K562 (cell line): Measurements from ENCODE around the gene DKC1. TPM values are rescaled to one million over a fixed set of nuclear protein-coding genes. Genes with fewer than 3 reads are reported as not detected.

Experiments used
- ATAC-seq: fragments of 200-7000 bp; cut with Tn5 transposase; 3 replicates; pipeline ENCODE4 v1.9.1; 2020; ENCODE audit warnings: moderate library complexity
- BruUV-seq: library from RNA; stranded (reverse); fragments of 400-500 nt; replicated peaks from 2 replicates; lab custom pipeline; 2021; lab: Mats Ljungman, UMichigan
- CTCF ChIA-PET: fragments of 300-600 bp; formaldehyde crosslinking; extraction: SDS; loops from one replicate; lab custom pipeline; 2021; ENCODE audit warnings: low intra/inter-chr PET ratio; lab: Yijun Ruan, JAX
- POLR2A ChIA-PET: fragments of 300-600, 350-650 bp; sonication (Branson Sonifier 250); formaldehyde crosslinking; extraction: SDS; loops from one replicate; lab custom pipeline; 2021; ENCODE audit warnings: antibody characterized with exemption, inconsistent platforms; lab: Yijun Ruan, JAX
- DNase-seq, 4 experiments: peaks; one replicate each; pipeline versions ENCODE4 v3.0.0 to v3.0.0-alpha.2; 2011 to 2018; ENCODE audit warnings: low spot score in 3 of 4, mixed read lengths in 3 of 4; ENCODE audit errors: extremely low read depth in 1 of 4
- FAIRE-seq: peaks from 2 replicates; lab custom pipeline; 2011; peaks lifted over from hg19 to GRCh38; lab: Jason Lieb, UNC
- H2AFZ ChIP-seq: 2 replicates; pipeline ENCODE4 v1.6.0; 2011; ENCODE audit warnings: low read depth, low read length, control low read depth, inconsistent platforms
- H3K27ac ChIP-seq: fragments of 200-600 bp; 3 replicates; pipeline ENCODE4 v1.8.0; 2011; ENCODE audit warnings: low read depth, mild to moderate bottlenecking, control low read depth, inconsistent platforms, low read length, moderate library complexity, mixed read lengths; ENCODE audit errors: extremely low read depth
- H3K27me3 ChIP-seq, 2 experiments: fragments of 300-600 bp in 1 of 2; 2 replicates in 1 of 2; 3 replicates in 1 of 2; pipeline versions ENCODE4 v1.6.0 to v1.8.0; 2011; ENCODE audit warnings: inconsistent platforms in 2 of 2, low read length in 2 of 2, mild to moderate bottlenecking in 1 of 2, mixed read lengths in 1 of 2, moderate library complexity in 1 of 2; ENCODE audit not compliant: control insufficient read depth in 2 of 2, insufficient read depth in 2 of 2
- H3K36me3 ChIP-seq: fragments of 300-600 bp; 3 replicates; pipeline ENCODE4 v1.8.0; 2011; ENCODE audit warnings: mild to moderate bottlenecking, low read length, inconsistent platforms; ENCODE audit not compliant: control insufficient read depth, insufficient read depth
- H3K4me1 ChIP-seq, 2 experiments: fragments of 200-600 bp in 1 of 2; replicated peaks in 1 of 2; 2 replicates in 1 of 2; 3 replicates in 1 of 2; pipeline versions ENCODE4 v1.5.1 to v1.8.0; 2011; ENCODE audit warnings: inconsistent platforms in 2 of 2, low read length in 2 of 2, mild to moderate bottlenecking in 1 of 2, mixed read lengths in 1 of 2, moderate library complexity in 1 of 2; ENCODE audit not compliant: control insufficient read depth in 2 of 2, insufficient read depth in 2 of 2
- H3K4me2 ChIP-seq: 2 replicates; pipeline ENCODE4 v1.6.1; 2011; ENCODE audit warnings: low read length, control low read depth, inconsistent platforms, mixed read lengths; ENCODE audit not compliant: insufficient read depth
- H3K4me3 ChIP-seq: fragments of 200-600 bp; sonication (generic), shearing (Covaris generic); 2 replicates; pipeline ENCODE4 v1.5.1; 2016; ENCODE audit warnings: control low read depth, inconsistent platforms
- H3K79me2 ChIP-seq: fragments of 200-600 bp; 3 replicates; pipeline ENCODE4 v1.8.0; 2011; ENCODE audit warnings: low read length, inconsistent platforms; ENCODE audit not compliant: control insufficient read depth, insufficient read depth
- H3K9ac ChIP-seq, 2 experiments: 2 replicates each; pipeline versions ENCODE4 v1.6.0 to v1.6.1; 2011; ENCODE audit warnings: low read depth in 2 of 2, low read length in 2 of 2, control low read depth in 1 of 2, inconsistent platforms in 1 of 2, mild to moderate bottlenecking in 1 of 2, mixed read lengths in 1 of 2; ENCODE audit not compliant: insufficient read depth in 1 of 2
- H3K9me1 ChIP-seq: one replicate; pipeline ENCODE4 v1.6.0; 2011; ENCODE audit warnings: inconsistent platforms, mild to moderate bottlenecking, low read length, moderate library complexity; ENCODE audit not compliant: control insufficient read depth, insufficient read depth
- H3K9me3 ChIP-seq: replicated peaks from 2 replicates; pipeline ENCODE4 v1.5.1; 2011; ENCODE audit warnings: low read depth, low read length, inconsistent platforms; ENCODE audit not compliant: control insufficient read depth, insufficient read depth
- H4K20me1 ChIP-seq: replicated peaks from 2 replicates; pipeline ENCODE4 v1.6.1; 2011; ENCODE audit warnings: low read length, inconsistent platforms, mixed read lengths; ENCODE audit not compliant: control insufficient read depth, insufficient read depth
- BHLHE40 ChIP-seq: IDR thresholded peaks from 2 replicates; pipeline ENCODE4 v1.6.1; 2011; ENCODE audit warnings: low read length, improper control_type of control experiment
- HMBOX1 ChIP-seq: sonication (generic); IDR thresholded peaks from 2 replicates; pipeline ENCODE4 v1.6.1; 2016
- NFATC3 ChIP-seq: fragments of 450-650 bp; IDR thresholded peaks from 2 replicates; pipeline ENCODE4 v1.6.1; 2017; ENCODE audit warnings: mild to moderate bottlenecking
- NUFIP1 ChIP-seq: fragments of 450-650 bp; IDR thresholded peaks from 2 replicates; pipeline ENCODE4 v1.6.1; 2018; ENCODE audit not compliant: partially characterized antibody
- POLR2A ChIP-seq: fragments of 450-650 bp; conservative IDR thresholded peaks from 2 replicates; pipeline ENCODE4 v1.6.1; 2016
- POLR2AphosphoS5 ChIP-seq: IDR thresholded peaks from 2 replicates; pipeline ENCODE4 v1.6.1; 2011; ENCODE audit warnings: mild to moderate bottlenecking, low read depth, low read length, moderate library complexity; ENCODE audit not compliant: control insufficient read depth, insufficient read depth
- POLR2G ChIP-seq: fragments of 200-400 bp; formaldehyde crosslinking; IDR thresholded peaks from 2 replicates; pipeline ENCODE4 v1.6.1; 2017; ENCODE audit warnings: low read depth, mild to moderate bottlenecking, antibody characterized with exemption, low read length, moderate library complexity
- SMARCE1 ChIP-seq: fragments of 450-650 bp; IDR thresholded peaks from 2 replicates; pipeline ENCODE4 v1.7.1; 2016; ENCODE audit warnings: mild to moderate bottlenecking
- SRF ChIP-seq, 2 experiments: fragments of 250-450, 450-650 bp in 1 of 2; sonication (Bioruptor Pico) in 1 of 2; sonication (generic) in 1 of 2; formaldehyde crosslinking; IDR thresholded peaks; 2 replicates each; pipeline versions ENCODE4 v1.5.0 to v1.5.1; 2020 to 2022; ENCODE audit warnings: mild to moderate bottlenecking in 1 of 2, missing genetic modification reagents in 1 of 2
- USF2 ChIP-seq: sonication (generic); formaldehyde crosslinking; IDR thresholded peaks from 2 replicates; pipeline ENCODE4 v1.5.0; 2020; ENCODE audit warnings: missing genetic modification reagents
- ZBTB26 ChIP-seq: fragments of 450-650 bp; formaldehyde crosslinking; IDR thresholded peaks from 2 replicates; pipeline ENCODE4 v1.4.0; 2022; ENCODE audit warnings: missing genetic modification characterization
- ZNF449 ChIP-seq: fragments of 250-450 bp; sonication (Bioruptor Pico); IDR thresholded peaks from 2 replicates; pipeline ENCODE4 v1.8.0; 2022; ENCODE audit warnings: moderate library complexity, mild to moderate bottlenecking, inconsistent platforms
- ZNF507 ChIP-seq: conservative IDR thresholded peaks from 2 replicates; pipeline ENCODE4 v1.6.1; 2017; ENCODE audit warnings: missing genetic modification characterization, missing compliant biosample characterization
- WGBS: fragments of 100-300 bp; shearing (Covaris generic); methylation state at CpG from one replicate; pipeline ENCODE4 v1.1.6; 2016; ENCODE audit warnings: low coverage, mixed read lengths; ENCODE audit not compliant: insufficient coverage; ENCODE audit errors: missing lambda C conversion rate; 5-methylcytosine and 5-hydroxymethylcytosine counted together
- in situ Hi-C: fragments of 300-500 bp; cut with MboI; formaldehyde crosslinking; loops from 4 replicates; pipeline ENCODE4 v1.15.0; 2018; ENCODE audit warnings: inconsistent platforms, mixed read lengths
- intact Hi-C: fragments of 100-400 bp; cut with micrococcal nuclease; formaldehyde crosslinking; loops from 2 replicates; pipeline ENCODE4 v1.14.2; 2022
- polyA plus RNA-seq, 8 experiments: library from polyadenylated mRNA; depleted of rRNA in 4 of 8; stranded (reverse) in 5 of 8; unstranded in 3 of 8; fragments of >200 nt; fragmentation: Nextera tagmentation in 2 of 8; fragmentation: Illumina TruSeq in 1 of 8; extraction: Ambion mirVana in 2 of 8; extraction: Trizol in 1 of 8; gene quantifications; 2 replicates each; pipeline versions ENCODE4 v1.2.1 to v1.2.3, GENCODE V29; 2011 to 2014; ENCODE audit warnings: inconsistent platforms in 1 of 8, missing spikeins in 1 of 8
- total RNA-seq, 7 experiments: library from RNA; depleted of rRNA in 6 of 7; stranded (reverse); fragments of >200 nt in 6 of 7; fragmentation: Illumina TruSeq in 2 of 7; extraction: Trizol in 2 of 7; gene quantifications; 2 replicates each; pipeline versions ENCODE4 v1.2.1 to v1.2.3, GENCODE V29; 2011 to 2021; ENCODE audit warnings: low replicate concordance in 1 of 7

The DKC1 gene
- total and polyA plus RNA-seq, 9 of the 15 experiments (the other 6 are each of a cell fraction or from before 2014, with no cell fraction given), result 205 to 313 (median 219) TPM

- TF ChIP-seq ZNF449 (CRISPR knock-in tag), result no peak
- TF ChIP-seq ZBTB26 (CRISPR knock-in tag), result no peak
- TF ChIP-seq, all 486 proteins: peak for 55
Measured at GRCh38 chrX:154784149-154784995, 21.7 kb downstream of the DKC1 start (continued).

GRCh38 chrX:154785716-154786115 lies 23.1 kb downstream of the DKC1 start:
- H3K79me2 ChIP-seq, result peaks cover 87% of the 10 kb centered on the region
- in situ Hi-C loops, result no loop called here
- peaks cover 26 to 40% of the 10 kb centered on the region in 2 experiments for H3K4me1 ChIP-seq
- no peak overlapping the region for H3K4me3 ChIP-seq
- peaks cover 96% of the 10 kb centered on the region for H3K36me3 ChIP-seq
- CTCF ChIA-PET, result no interaction called here
- H3K9me3 ChIP-seq, result no peaks in the 10 kb centered on the region
- H3K4me2 ChIP-seq, result peak overlapping the region; percentile 36; the same call in 1 of the 2 replicates
- no peaks in the 10 kb centered on the region for H3K27me3 ChIP-seq
- peaks cover 4% of the 10 kb centered on the region for H3K9me1 ChIP-seq
- H3K9ac ChIP-seq, result peak overlapping the region; percentile 7 to 37; a peak in 2 of 4 replicates
- no TSS peak for BruUV-seq
- intact Hi-C loops, result loop anchor here (2.0 to 5.0 kb wide), 2 partner anchors 13 to 47 kb away; partner anchors contain the start of gene SMIM9
- no peak overlapping the region for H2AFZ ChIP-seq
- WGBS, result 22% methylated on average over 5 of the region's 6 CpGs
- H3K27ac ChIP-seq, result peak overlapping the region; percentile 54; the same call in 2 of the 3 replicates
- POLR2A ChIA-PET, result interaction anchor here (0.6 to 4.1 kb wide), 11 partner anchors 9 to 332 kb away, joined by 3 to 38 read pairs (median 5); partner anchors contain the start of gene MPP1
- FAIRE-seq, result peak; percentile 80
- peaks cover 4% of the 10 kb centered on the region; the same call in 1 of the 2 replicates for H4K20me1 ChIP-seq
- ATAC-seq, result peak; percentile 55
- peak in 1 of 4 experiments; percentile 45 for DNase-seq
- TF ChIP-seq USF2 (peak; percentile 55), NFATC3 (no peak), POLR2A (peak; percentile 39), NUFIP1 (no peak), HMBOX1 (0 out of 2 replicates have a peak, but pooled peaks have one; percentile 24), BHLHE40 (peak; percentile 71), POLR2G (no peak), ZNF507 (tag) (no peak), SMARCE1 (0 out of 2 replicates have a peak, but pooled peaks have one; percentile 18), POLR2AphosphoS5 (peak; percentile 9; the same call in 1 of the 2 replicates), SRF (CRISPR knock-in tag; IDR thresholded peaks at IDR 0.05) (no peak)
